KMS-11 (cell line): ENCODE measurements around the gene PON2.
A peak's percentile ranks its signal among the peaks of the same experiment; 100 is the strongest.

Experiments used
- H2AFZ ChIP-seq: fragments of 200-600 bp; sonication (generic); 2 replicates; pipeline ENCODE4 v1.6.1; 2016; ENCODE audit warnings: antibody characterized with exemption, mixed run types, low read depth
- H3K27ac ChIP-seq: fragments of 200-600 bp; sonication (generic); 2 replicates; pipeline ENCODE4 v1.6.1; 2016; ENCODE audit warnings: mild to moderate bottlenecking, mixed run types
- H3K27me3 ChIP-seq: fragments of 200-600 bp; sonication (generic); 2 replicates; pipeline ENCODE4 v1.6.1; 2017; ENCODE audit warnings: mild to moderate bottlenecking, low read depth, mixed run types, moderate library complexity; ENCODE audit not compliant: insufficient read depth
- H3K36me3 ChIP-seq: fragments of 200-600 bp; sonication (generic); 2 replicates; pipeline ENCODE4 v1.6.1; 2017; ENCODE audit warnings: mild to moderate bottlenecking, mixed run types; ENCODE audit not compliant: insufficient read depth
- H3K4me1 ChIP-seq: fragments of 200-600 bp; sonication (generic); 2 replicates; pipeline ENCODE4 v1.6.1; 2016; ENCODE audit warnings: mild to moderate bottlenecking, low read depth, mixed run types; ENCODE audit not compliant: poor library complexity, severe bottlenecking
- H3K4me2 ChIP-seq: fragments of 200-600 bp; sonication (generic); 2 replicates; pipeline ENCODE4 v1.7.0; 2016; ENCODE audit warnings: mild to moderate bottlenecking, mixed run types
- H3K4me3 ChIP-seq: fragments of 200-600 bp; sonication (generic); IDR thresholded peaks from 2 replicates; pipeline ENCODE4 v1.6.1; 2017; ENCODE audit warnings: low read depth, low read length, mixed read lengths; ENCODE audit not compliant: insufficient read depth
- H3K79me2 ChIP-seq: fragments of 200-600 bp; sonication (generic); 2 replicates; pipeline ENCODE4 v1.6.1; 2016; ENCODE audit warnings: low read depth, mixed run types; ENCODE audit not compliant: insufficient read depth
- H3K9ac ChIP-seq: fragments of 200-600 bp; sonication (generic); 2 replicates; pipeline ENCODE4 v1.6.1; 2016; ENCODE audit warnings: mild to moderate bottlenecking, mixed run types
- H4K20me1 ChIP-seq: fragments of 200-600 bp; sonication (generic); 2 replicates; pipeline ENCODE4 v1.6.1; 2016; ENCODE audit warnings: mild to moderate bottlenecking, mixed run types; ENCODE audit not compliant: insufficient read depth
- TF ChIP-seq, protein P1 (sequence below): fragments of 200-600 bp; sonication (generic); conservative IDR thresholded peaks from 2 replicates; pipeline ENCODE4 v1.6.1; 2017; ENCODE audit warnings: low read depth, mild to moderate bottlenecking, antibody characterized with exemption, low read length, moderate library complexity, mixed read lengths

The PON2 gene

DNA sequence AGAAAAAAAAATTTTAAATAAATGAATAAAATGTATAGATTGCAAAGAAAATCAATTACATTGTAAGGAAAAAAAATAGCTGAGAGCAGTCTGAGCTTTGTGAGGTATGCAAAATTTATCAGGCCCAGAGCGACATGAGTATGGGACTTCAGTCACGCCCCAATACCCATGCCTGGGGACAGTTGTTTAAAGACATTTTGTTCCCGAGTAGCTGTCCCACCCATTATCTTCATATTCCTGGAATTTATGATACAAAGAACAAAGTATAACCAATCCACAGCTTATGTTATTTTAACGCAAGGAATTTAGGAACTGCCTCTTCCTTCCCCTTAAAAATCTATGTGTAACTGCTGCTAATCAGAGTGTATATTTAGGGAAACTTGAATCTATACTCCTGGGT, 1.6 kb upstream of the PON2 start:
- no peaks in the 10 kb centered on the region for H3K27me3 ChIP-seq
- H3K36me3 ChIP-seq: no peaks in the 10 kb centered on the region
- H3K4me3 ChIP-seq: no peak overlapping the region
- no peak overlapping the region for H3K4me2 ChIP-seq
- no peak overlapping the region for H3K27ac ChIP-seq
- H2AFZ ChIP-seq: no peak overlapping the region
- TF ChIP-seq, protein P1, sequence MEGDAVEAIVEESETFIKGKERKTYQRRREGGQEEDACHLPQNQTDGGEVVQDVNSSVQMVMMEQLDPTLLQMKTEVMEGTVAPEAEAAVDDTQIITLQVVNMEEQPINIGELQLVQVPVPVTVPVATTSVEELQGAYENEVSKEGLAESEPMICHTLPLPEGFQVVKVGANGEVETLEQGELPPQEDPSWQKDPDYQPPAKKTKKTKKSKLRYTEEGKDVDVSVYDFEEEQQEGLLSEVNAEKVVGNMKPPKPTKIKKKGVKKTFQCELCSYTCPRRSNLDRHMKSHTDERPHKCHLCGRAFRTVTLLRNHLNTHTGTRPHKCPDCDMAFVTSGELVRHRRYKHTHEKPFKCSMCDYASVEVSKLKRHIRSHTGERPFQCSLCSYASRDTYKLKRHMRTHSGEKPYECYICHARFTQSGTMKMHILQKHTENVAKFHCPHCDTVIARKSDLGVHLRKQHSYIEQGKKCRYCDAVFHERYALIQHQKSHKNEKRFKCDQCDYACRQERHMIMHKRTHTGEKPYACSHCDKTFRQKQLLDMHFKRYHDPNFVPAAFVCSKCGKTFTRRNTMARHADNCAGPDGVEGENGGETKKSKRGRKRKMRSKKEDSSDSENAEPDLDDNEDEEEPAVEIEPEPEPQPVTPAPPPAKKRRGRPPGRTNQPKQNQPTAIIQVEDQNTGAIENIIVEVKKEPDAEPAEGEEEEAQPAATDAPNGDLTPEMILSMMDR: no peak
- no peak overlapping the region for H3K9ac ChIP-seq
- H3K79me2 ChIP-seq: 0 out of 2 replicates have a peak, but pooled peaks cover 6% of the 10 kb centered on the region
- H3K4me1 ChIP-seq: peaks cover 20% of the 10 kb centered on the region
- H4K20me1 ChIP-seq: no peaks in the 10 kb centered on the region

DNA sequence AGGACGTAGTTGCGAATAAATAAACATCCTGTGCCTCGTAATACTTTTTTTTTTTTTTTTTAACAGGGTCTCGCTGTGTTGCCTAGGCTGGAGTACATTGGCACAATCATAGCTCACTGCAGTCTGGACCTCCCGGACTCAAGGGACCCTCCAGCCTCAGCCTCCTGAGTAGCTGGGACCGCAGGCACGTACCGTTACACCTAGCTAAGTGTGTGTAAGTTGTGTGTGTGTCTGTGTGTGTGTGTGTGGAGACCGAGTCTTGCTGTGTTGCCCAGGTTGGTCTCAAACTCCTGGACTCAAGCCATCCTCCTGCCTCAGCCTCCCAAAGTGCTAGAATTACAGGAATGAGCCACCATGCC, 573 bp upstream of the PON2 start:
- H3K36me3 ChIP-seq: no peaks in the 10 kb centered on the region
- peaks cover 19% of the 10 kb centered on the region for H3K4me1 ChIP-seq
- TF ChIP-seq, protein P1: no peak
- peak overlapping the region; percentile 81 for H3K27ac ChIP-seq
- H3K4me2 ChIP-seq: peak overlapping the region; percentile 85
- peak overlapping the region; percentile 92 for H2AFZ ChIP-seq
- H3K27me3 ChIP-seq: no peaks in the 10 kb centered on the region
- H4K20me1 ChIP-seq: no peaks in the 10 kb centered on the region
- peak overlapping the region; percentile 95; the same call in 1 of the 2 replicates for H3K9ac ChIP-seq
- no peak overlapping the region for H3K4me3 ChIP-seq
- H3K79me2 ChIP-seq: 0 out of 2 replicates have a peak, but pooled peaks cover 6% of the 10 kb centered on the region

DNA sequence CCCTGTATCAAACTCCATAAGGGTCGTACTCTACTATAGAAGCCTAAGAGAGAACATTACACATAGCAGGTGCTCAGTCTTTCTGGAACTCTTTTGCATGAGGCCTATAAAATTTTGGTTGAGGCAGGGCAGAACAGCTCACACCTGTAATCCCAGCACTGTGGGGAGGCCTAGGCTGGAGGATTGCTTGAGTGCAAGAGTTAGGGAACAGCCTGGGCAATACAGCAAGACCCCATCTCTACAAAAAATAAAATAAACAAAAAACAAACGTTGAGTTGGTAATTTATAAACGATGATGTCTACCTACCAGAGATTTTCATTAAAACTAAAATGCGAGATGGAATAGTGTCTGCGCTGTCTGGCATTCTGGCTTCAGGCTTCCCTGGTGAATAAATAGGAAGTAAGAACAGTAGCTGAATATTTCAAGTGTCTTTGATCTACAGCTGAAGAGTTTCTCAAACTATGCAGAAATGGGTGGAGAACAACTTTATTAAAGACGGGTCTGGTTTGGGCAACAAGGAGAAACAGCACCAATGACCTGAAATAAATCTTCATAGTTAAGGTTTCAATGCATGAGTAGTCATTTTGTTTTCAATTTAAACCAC, 774 bp downstream of the PON2 start:
- Histone ChIP-seq H4K20me1 (no peaks in the 10 kb centered on the region), H3K79me2 (0 out of 2 replicates have a peak, but pooled peaks cover 6% of the 10 kb centered on the region), H3K27me3 (no peaks in the 10 kb centered on the region), H3K4me1 (peaks cover 15% of the 10 kb centered on the region), H3K4me3 (peak overlapping the region; percentile 30), H3K4me2 (peak overlapping the region; percentile 85), H3K9ac (peak overlapping the region; percentile 95), H3K27ac (peak overlapping the region; percentile 81), H3K36me3 (no peaks in the 10 kb centered on the region), H2AFZ (peak overlapping the region; percentile 92)
- TF ChIP-seq, protein P1: no peak

DNA sequence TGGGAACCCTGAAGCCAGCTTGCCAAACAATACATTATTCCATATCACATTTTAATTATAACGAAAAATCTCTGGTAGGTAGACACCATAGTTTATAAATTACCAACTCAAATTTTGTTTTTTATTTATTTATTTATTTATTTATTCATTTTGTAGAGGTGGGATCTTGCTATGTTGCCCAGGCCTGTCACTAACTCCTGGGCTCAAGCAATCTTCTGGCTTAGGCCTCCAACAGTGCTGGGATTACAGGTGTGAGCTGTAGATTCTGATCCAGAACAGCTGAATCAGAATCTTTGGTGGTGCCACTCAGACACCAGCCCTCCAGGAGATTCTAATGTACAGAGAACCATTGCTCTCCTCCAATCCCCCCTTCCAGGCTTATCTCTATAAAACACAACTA, 1.7 kb downstream of the PON2 start:
- Histone ChIP-seq H3K36me3 (no peaks in the 10 kb centered on the region), H2AFZ (no peak overlapping the region), H3K27ac (no peak overlapping the region), H3K9ac (no peak overlapping the region), H3K4me3 (no peak overlapping the region), H3K27me3 (no peaks in the 10 kb centered on the region), H3K79me2 (0 out of 2 replicates have a peak, but pooled peaks cover 6% of the 10 kb centered on the region), H4K20me1 (0 out of 2 replicates have a peak, but pooled peaks cover under 1% of the 10 kb centered on the region), H3K4me2 (no peak overlapping the region), H3K4me1 (peaks cover 15% of the 10 kb centered on the region)
- TF ChIP-seq, protein P1: no peak
